Neural progenitor cell (in vitro differentiated cells): Measurements from ENCODE around the gene SNIP1. TPM values are rescaled to one million over a fixed set of nuclear protein-coding genes. Genes with fewer than 3 reads are reported as not detected.

ENCODE experiments used
- DNase-seq: peaks from one replicate; pipeline ENCODE4 v3.0.0-alpha.2; 2016; ENCODE audit warnings: low spot score
- H2AFZ ChIP-seq: fragments of 200-600 bp; sonication (generic); replicated peaks from 2 replicates; pipeline ENCODE4 v1.6.1; 2016; ENCODE audit warnings: antibody characterized with exemption
- H3F3A ChIP-seq: fragments of 200-600 bp; sonication (generic); 2 replicates; pipeline ENCODE4 v1.6.1; 2016; ENCODE audit warnings: antibody characterized with exemption, low read depth
- H3K27ac ChIP-seq: fragments of 200-600 bp; sonication (generic); 2 replicates; pipeline ENCODE4 v1.5.1; 2016; ENCODE audit warnings: mild to moderate bottlenecking
- H3K27me3 ChIP-seq: fragments of 200-600 bp; sonication (generic); 2 replicates; pipeline ENCODE4 v1.6.1; 2016; ENCODE audit warnings: mild to moderate bottlenecking, moderate library complexity
- H3K36me3 ChIP-seq: fragments of 200-600 bp; sonication (generic); 2 replicates; pipeline ENCODE4 v1.5.1; 2016
- H3K4me1 ChIP-seq: fragments of 200-600 bp; sonication (generic); 2 replicates; pipeline ENCODE4 v1.6.1; 2016; ENCODE audit warnings: mixed run types
- H3K4me2 ChIP-seq: fragments of 200-600 bp; sonication (generic); 2 replicates; pipeline ENCODE4 v1.6.1; 2016
- H3K4me3 ChIP-seq: fragments of 200-600 bp; sonication (generic); 2 replicates; pipeline ENCODE4 v1.5.1; 2016
- H3K79me2 ChIP-seq: fragments of 200-600 bp; sonication (generic); 2 replicates; pipeline ENCODE4 v1.6.1; 2016; ENCODE audit warnings: low read depth
- H3K9ac ChIP-seq: fragments of 200-600 bp; sonication (generic); 2 replicates; pipeline ENCODE4 v1.6.1; 2016
- H3K9me3 ChIP-seq: fragments of 200-600 bp; sonication (generic); 2 replicates; pipeline ENCODE4 v1.5.1; 2016; ENCODE audit warnings: low read depth
- H4K20me1 ChIP-seq: fragments of 200-600 bp; sonication (generic); 2 replicates; pipeline ENCODE4 v1.6.1; 2016; ENCODE audit warnings: low read depth
- H3K27ac Mint-ChIP-seq: 3 replicates; pipeline ENCODE4 v1.8.0; 2021; ENCODE audit warnings: mixed read lengths
- H3K27me3 Mint-ChIP-seq: 2 replicates; pipeline ENCODE4 v1.8.0; 2022; ENCODE audit warnings: low read depth, mild to moderate bottlenecking, inconsistent platforms, moderate library complexity, mixed read lengths; ENCODE audit not compliant: insufficient read depth
- H3K36me3 Mint-ChIP-seq: 3 replicates; pipeline ENCODE4 v1.8.0; 2021; ENCODE audit warnings: mixed read lengths
- H3K4me1 Mint-ChIP-seq: 3 replicates; pipeline ENCODE4 v1.8.0; 2021; ENCODE audit warnings: mixed read lengths
- H3K4me3 Mint-ChIP-seq: 3 replicates; pipeline ENCODE4 v1.8.0; 2021; ENCODE audit warnings: mild to moderate bottlenecking, moderate library complexity, mixed read lengths
- H3K9me3 Mint-ChIP-seq: 3 replicates; pipeline ENCODE4 v1.8.0; 2020; ENCODE audit warnings: mixed read lengths
- EZH2 ChIP-seq: fragments of 200-600 bp; sonication (generic); IDR thresholded peaks from 2 replicates; pipeline ENCODE4 v1.6.1; 2017; ENCODE audit warnings: antibody characterized with exemption, mild to moderate bottlenecking, moderate library complexity
- EZH2phosphoT487 ChIP-seq: fragments of 200-600 bp; sonication (generic); IDR thresholded peaks from 2 replicates; pipeline ENCODE4 v1.6.1; 2017; ENCODE audit warnings: antibody characterized with exemption
- total RNA-seq: library from RNA; depleted of rRNA; stranded (reverse); fragments of >200 nt; gene quantifications from 2 replicates; pipeline ENCODE4 v1.2.3, GENCODE V29; 2015; ENCODE audit warnings: low replicate concordance
- TF ChIP-seq, protein P1 (sequence below): fragments of 200-600 bp; sonication (generic); IDR thresholded peaks from 2 replicates; pipeline ENCODE4 v1.5.1; 2017; ENCODE audit warnings: antibody characterized with exemption, mild to moderate bottlenecking

Gene SNIP1
- total RNA-seq, 1 donor from 2014 or later: 15.4 TPM

DNA sequence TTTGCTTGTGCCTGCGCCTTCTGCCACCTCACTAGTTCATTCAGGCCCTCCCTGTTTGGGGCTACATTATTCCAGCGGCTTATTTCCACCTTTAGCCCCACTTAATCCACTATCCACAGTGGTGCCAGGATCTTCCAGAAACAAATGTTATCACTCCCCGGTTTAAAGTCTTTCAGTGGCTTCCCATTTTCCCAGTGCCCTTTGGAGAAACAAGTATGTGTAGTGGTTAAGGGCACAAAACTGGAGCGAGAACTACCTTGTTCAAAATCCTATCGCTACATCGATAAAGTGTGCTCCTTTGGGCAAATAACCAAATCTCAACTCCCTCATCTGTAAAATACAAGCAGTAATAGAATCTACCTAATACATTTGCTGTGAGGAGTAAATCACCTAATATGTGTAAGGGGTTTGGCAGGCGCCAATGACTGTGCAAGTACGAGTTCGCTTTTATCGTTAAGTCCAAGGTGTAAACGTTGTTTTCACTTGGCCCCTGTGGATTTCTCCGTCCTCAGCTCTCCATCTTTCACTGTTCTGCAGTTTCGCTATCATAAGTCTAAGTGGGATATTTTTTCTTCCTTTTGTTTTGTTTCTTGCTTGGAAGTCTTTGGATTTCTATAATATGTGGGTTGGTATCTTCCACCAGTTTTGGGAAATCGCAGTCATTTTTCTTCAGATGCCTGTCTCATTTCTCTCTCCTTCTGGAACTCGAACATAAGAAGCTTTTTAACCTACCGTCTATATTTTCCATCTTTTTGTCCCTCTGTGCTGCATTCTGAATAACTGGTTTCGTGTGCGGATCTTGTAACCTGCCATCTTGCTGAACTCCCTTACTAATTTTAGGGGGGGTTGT lies 38.7 kb downstream of the SNIP1 start:
- Histone ChIP-seq H3K4me3 (peak overlapping the region; percentile 98), H3K4me1 (peaks cover 10% of the 10 kb centered on the region), H3F3A (peaks cover 23% of the 10 kb centered on the region), H3K9me3 (no peaks in the 10 kb centered on the region), H3K27me3 (peaks cover 15% of the 10 kb centered on the region), H3K79me2 (peaks cover 23% of the 10 kb centered on the region), H3K27ac (no peak overlapping the region), H4K20me1 (peaks cover 18% of the 10 kb centered on the region), H3K4me2 (peak overlapping the region; percentile 86), H2AFZ (peak overlapping the region; percentile 85), H3K36me3 (no peaks in the 10 kb centered on the region), H3K9ac (no peak overlapping the region)
- DNase-seq: no peak
- Mint-ChIP-seq H3K4me3 (peak overlapping the region; percentile 95), H3K27ac (peak overlapping the region; percentile 99), H3K4me1 (peaks cover 28% of the 10 kb centered on the region), H3K9me3 (peaks cover 4% of the 10 kb centered on the region), H3K27me3 (peaks cover 6% of the 10 kb centered on the region), H3K36me3 (peaks cover 2% of the 10 kb centered on the region)
- TF ChIP-seq, protein P1, sequence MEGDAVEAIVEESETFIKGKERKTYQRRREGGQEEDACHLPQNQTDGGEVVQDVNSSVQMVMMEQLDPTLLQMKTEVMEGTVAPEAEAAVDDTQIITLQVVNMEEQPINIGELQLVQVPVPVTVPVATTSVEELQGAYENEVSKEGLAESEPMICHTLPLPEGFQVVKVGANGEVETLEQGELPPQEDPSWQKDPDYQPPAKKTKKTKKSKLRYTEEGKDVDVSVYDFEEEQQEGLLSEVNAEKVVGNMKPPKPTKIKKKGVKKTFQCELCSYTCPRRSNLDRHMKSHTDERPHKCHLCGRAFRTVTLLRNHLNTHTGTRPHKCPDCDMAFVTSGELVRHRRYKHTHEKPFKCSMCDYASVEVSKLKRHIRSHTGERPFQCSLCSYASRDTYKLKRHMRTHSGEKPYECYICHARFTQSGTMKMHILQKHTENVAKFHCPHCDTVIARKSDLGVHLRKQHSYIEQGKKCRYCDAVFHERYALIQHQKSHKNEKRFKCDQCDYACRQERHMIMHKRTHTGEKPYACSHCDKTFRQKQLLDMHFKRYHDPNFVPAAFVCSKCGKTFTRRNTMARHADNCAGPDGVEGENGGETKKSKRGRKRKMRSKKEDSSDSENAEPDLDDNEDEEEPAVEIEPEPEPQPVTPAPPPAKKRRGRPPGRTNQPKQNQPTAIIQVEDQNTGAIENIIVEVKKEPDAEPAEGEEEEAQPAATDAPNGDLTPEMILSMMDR: no peak
- TF ChIP-seq EZH2phosphoT487: no peak

DNA sequence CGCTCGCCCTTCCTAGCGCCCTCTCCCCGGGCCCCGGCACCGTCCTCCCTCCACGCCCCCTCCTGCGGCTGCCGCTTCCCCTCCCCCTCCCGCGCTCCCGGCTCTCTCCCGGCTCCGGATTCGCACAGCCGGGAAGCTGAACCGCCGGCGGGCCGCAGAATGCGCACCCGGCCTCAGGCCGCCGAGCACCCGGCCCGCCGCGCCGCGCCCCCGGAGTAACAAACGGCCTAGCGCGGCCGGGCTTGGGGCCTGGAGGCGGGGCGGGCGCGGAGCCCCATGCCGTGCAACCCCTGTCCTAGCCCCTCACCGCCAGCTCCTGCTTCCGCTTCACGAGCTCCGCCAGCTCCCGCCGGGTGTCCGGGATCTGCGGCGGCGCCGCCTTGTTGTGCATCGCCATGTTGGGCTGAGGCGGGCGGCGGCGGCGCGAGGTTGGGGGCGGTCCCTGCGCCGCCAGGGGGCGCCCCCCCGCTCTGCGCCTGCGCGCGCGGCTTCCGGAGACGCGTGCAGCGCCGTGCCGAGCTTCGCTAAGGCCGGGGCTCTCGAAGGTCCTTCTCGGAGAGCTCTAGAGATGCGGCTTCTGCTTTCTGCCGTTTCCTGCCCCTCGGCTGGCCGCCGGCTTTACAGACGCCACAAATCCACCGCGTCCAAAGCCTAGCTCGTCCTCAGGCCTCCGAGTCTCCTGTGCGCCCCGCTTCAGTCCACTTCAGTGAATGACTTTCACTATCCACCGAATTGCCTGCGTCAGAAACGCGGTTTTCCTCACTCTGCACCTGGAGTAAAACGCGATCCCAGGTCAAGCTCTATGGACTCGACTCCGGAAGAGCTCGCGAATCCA lies 39.5 kb downstream of the SNIP1 start, which contains the start of gene MEAF6:
Gene MEAF6 (minus strand): TSS at position 417 of the 835 bp plus-strand sequence. CDS start 20 bp downstream, at position 397.
- peaks cover 23% of the 10 kb centered on the region for H3K79me2 ChIP-seq
- H3K4me3 Mint-ChIP-seq: peak within 1 kb of the TSS; percentile 99

GRCh38 chr1:37513795-37514349 lies 40.2 kb downstream of the SNIP1 start:
- Histone ChIP-seq H3K79me2 (peaks cover 23% of the 10 kb centered on the region), H4K20me1 (peaks cover 18% of the 10 kb centered on the region), H3K4me1 (peaks cover 10% of the 10 kb centered on the region), H3F3A (peaks cover 23% of the 10 kb centered on the region), H3K9ac (peak overlapping the region; percentile 60), H3K27me3 (peaks cover 15% of the 10 kb centered on the region), H3K4me3 (peak overlapping the region; percentile 98), H3K9me3 (no peaks in the 10 kb centered on the region), H2AFZ (peak overlapping the region; percentile 85), H3K4me2 (peak overlapping the region; percentile 86), H3K36me3 (peaks cover under 1% of the 10 kb centered on the region), H3K27ac (no peak overlapping the region)
- H3K27me3 Mint-ChIP-seq: peaks cover 3% of the 10 kb centered on the region
- peak overlapping the region; percentile 92 for H3K27ac Mint-ChIP-seq
- DNase-seq: peak; percentile 66
- TF ChIP-seq EZH2phosphoT487 (no peak), EZH2 (no peak)
- TF ChIP-seq, protein P1: no peak
- peaks cover 8% of the 10 kb centered on the region for H3K36me3 Mint-ChIP-seq
- H3K4me1 Mint-ChIP-seq: peaks cover 19% of the 10 kb centered on the region
- peaks cover under 1% of the 10 kb centered on the region for H3K9me3 Mint-ChIP-seq
- peak overlapping the region; percentile 99 for H3K4me3 Mint-ChIP-seq

More for the DNA sequence above, 39.5 kb downstream of the SNIP1 start, which contains the start of gene MEAF6:
- Histone ChIP-seq H3K4me2 (peak within 1 kb of the TSS; percentile 86), H3K27ac (no peak within 1 kb of the TSS), H3K4me1 (peaks cover 10% of the 10 kb centered on the region), H3K9ac (peak within 1 kb of the TSS; percentile 60), H2AFZ (peak within 1 kb of the TSS; percentile 85), H3F3A (peaks cover 23% of the 10 kb centered on the region), H4K20me1 (peaks cover 18% of the 10 kb centered on the region), H3K36me3 (no peaks in the 10 kb centered on the region), H3K4me3 (peak within 1 kb of the TSS; percentile 98), H3K9me3 (no peaks in the 10 kb centered on the region), H3K27me3 (peaks cover 15% of the 10 kb centered on the region)
- peak; percentile 95 for DNase-seq
- H3K4me1 Mint-ChIP-seq: peaks cover 26% of the 10 kb centered on the region
- peaks cover 4% of the 10 kb centered on the region for H3K9me3 Mint-ChIP-seq
- H3K27me3 Mint-ChIP-seq: peaks cover 6% of the 10 kb centered on the region
- TF ChIP-seq EZH2phosphoT487 (no peak), EZH2 (peak; percentile 20)
- TF ChIP-seq, protein P1: peak; percentile 84
- peak within 1 kb of the TSS; percentile 99 for H3K27ac Mint-ChIP-seq
- peaks cover 2% of the 10 kb centered on the region for H3K36me3 Mint-ChIP-seq
